ENCODE data around the gene TNRC6B.

- TF ChIP-seq GATA3 (IDR thresholded peaks at IDR 0.05; ENCODE audit: low read depth, low read length), result no peak
- TF ChIP-seq GATA2 (IDR thresholded peaks at IDR 0.05; ENCODE audit: low read depth, low read length), result no peak
Observed at GRCh38 chr22:40258017-40258416, 80.3 kb downstream of the TNRC6B start.
